ENCODE measurements around the gene DPYSL3. TPM values are rescaled to one million over a fixed set of nuclear protein-coding genes. Genes with fewer than 3 reads are reported as not detected.

The DPYSL3 gene
- polyA plus RNA-seq, 1 donor from 2014 or later = 689 TPM

GRCh38 chr5:147481874-147482705, 27.8 kb downstream of the DPYSL3 start:
- no peaks in the 10 kb centered on the region for H3K9me2 ChIP-seq (ENCODE audit: insufficient read depth, low read length)
- no peak overlapping the region for H3K4me2 ChIP-seq (ENCODE audit: low read length)
- H2AFZ ChIP-seq (ENCODE audit: low read depth, low read length) = no peak overlapping the region
- no peaks in the 10 kb centered on the region for H3F3A ChIP-seq (ENCODE audit: insufficient read depth, low read length, poor library complexity, severe bottlenecking)
- no peak overlapping the region for H3K27ac ChIP-seq (ENCODE audit: low read length)
- no peaks in the 10 kb centered on the region for H3K36me3 ChIP-seq (ENCODE audit: insufficient read depth, low read length)
- H3K79me2 ChIP-seq (replicated peaks; ENCODE audit: insufficient read depth, low read length) = no peaks in the 10 kb centered on the region
- H3K4me3 ChIP-seq (ENCODE audit: low read length) = no peak overlapping the region
- no peak overlapping the region for H3K9ac ChIP-seq (ENCODE audit: low read length)
- H4K20me1 ChIP-seq (ENCODE audit: insufficient read depth) = no peaks in the 10 kb centered on the region
- TF ChIP-seq POLR2AphosphoS5 (IDR thresholded peaks at IDR 0.05) (no peak), SMC3 (conservative IDR thresholded peaks at IDR 0.05; ENCODE audit: poor library complexity) (no peak), RAD21 (conservative IDR thresholded peaks at IDR 0.05) (no peak), EZH2 (IDR thresholded peaks at IDR 0.05; ENCODE audit: borderline replicate concordance, insufficient read depth, low read length, poor library complexity, severe bottlenecking) (no peak), REST (IDR thresholded peaks at IDR 0.05; ENCODE audit: borderline replicate concordance) (no peak), EP300 (conservative IDR thresholded peaks at IDR 0.05; ENCODE audit: poor library complexity, severe bottlenecking) (no peak), CTCF (IDR thresholded peaks at IDR 0.05; ENCODE audit: poor library complexity, severe bottlenecking) (no peak), TAF1 (IDR thresholded peaks at IDR 0.05; ENCODE audit: low read depth) (no peak), MXI1 (conservative IDR thresholded peaks at IDR 0.05; ENCODE audit: poor library complexity, severe bottlenecking) (no peak)
- no peaks in the 10 kb centered on the region for H3K27me3 ChIP-seq (ENCODE audit: insufficient read depth, low read depth, low read length)
- no peaks in the 10 kb centered on the region for H3K9me3 ChIP-seq (ENCODE audit: low read length)

- H3K9ac ChIP-seq (ENCODE audit: low read length) = no peak overlapping the region
Observed at GRCh38 chr5:147481376-147481775, 28.5 kb downstream of the DPYSL3 start.

More at GRCh38 chr5:147481376-147481775, 28.5 kb downstream of the DPYSL3 start:
- Histone ChIP-seq H3K4me3 (ENCODE audit: low read length) (no peak overlapping the region), H3K36me3 (ENCODE audit: insufficient read depth, low read length) (no peaks in the 10 kb centered on the region), H3K27me3 (ENCODE audit: insufficient read depth, low read depth, low read length) (no peaks in the 10 kb centered on the region), H3K9me3 (ENCODE audit: low read length) (no peaks in the 10 kb centered on the region), H3K27ac (ENCODE audit: low read length) (no peak overlapping the region), H3K4me2 (ENCODE audit: low read length) (no peak overlapping the region), H3F3A (ENCODE audit: insufficient read depth, low read length, poor library complexity, severe bottlenecking) (no peaks in the 10 kb centered on the region), H3K79me2 (replicated peaks; ENCODE audit: insufficient read depth, low read length) (no peaks in the 10 kb centered on the region), H2AFZ (ENCODE audit: low read depth, low read length) (no peak overlapping the region), H3K9me2 (ENCODE audit: insufficient read depth, low read length) (no peaks in the 10 kb centered on the region), H4K20me1 (ENCODE audit: insufficient read depth) (no peaks in the 10 kb centered on the region)
- TF ChIP-seq RAD21 (conservative IDR thresholded peaks at IDR 0.05) (no peak), EZH2 (IDR thresholded peaks at IDR 0.05; ENCODE audit: borderline replicate concordance, insufficient read depth, low read length, poor library complexity, severe bottlenecking) (no peak), CTCF (IDR thresholded peaks at IDR 0.05; ENCODE audit: poor library complexity, severe bottlenecking) (no peak), TAF1 (IDR thresholded peaks at IDR 0.05; ENCODE audit: low read depth) (no peak), SMC3 (conservative IDR thresholded peaks at IDR 0.05; ENCODE audit: poor library complexity) (no peak), MXI1 (conservative IDR thresholded peaks at IDR 0.05; ENCODE audit: poor library complexity, severe bottlenecking) (no peak), REST (IDR thresholded peaks at IDR 0.05; ENCODE audit: borderline replicate concordance) (no peak), EP300 (conservative IDR thresholded peaks at IDR 0.05; ENCODE audit: poor library complexity, severe bottlenecking) (no peak), POLR2AphosphoS5 (IDR thresholded peaks at IDR 0.05) (no peak)
